HT-29 (cell line): ENCODE results near the gene PEDS1. TPM values are rescaled to one million over a fixed set of nuclear protein-coding genes. Genes with fewer than 3 reads are reported as not detected.
"Not testable (repeated sequence)": the region's sequence is repeated elsewhere in the genome, so short reads cannot be mapped to it uniquely, and the experiment has no call there.

Experiments used
- DNase-seq: peaks from one replicate; pipeline ENCODE4 v3.0.0-alpha.2; 2015; ENCODE audit warnings: low spot score
- total RNA-seq: library from RNA; depleted of rRNA; stranded (reverse); fragments of >200 nt; shearing (Covaris generic); gene quantifications from 2 replicates; pipeline ENCODE4 v1.2.3, GENCODE V29; 2014

PEDS1 gene
- total RNA-seq, 1 experiment from 2014 or later, result 98.6 TPM

DNA sequence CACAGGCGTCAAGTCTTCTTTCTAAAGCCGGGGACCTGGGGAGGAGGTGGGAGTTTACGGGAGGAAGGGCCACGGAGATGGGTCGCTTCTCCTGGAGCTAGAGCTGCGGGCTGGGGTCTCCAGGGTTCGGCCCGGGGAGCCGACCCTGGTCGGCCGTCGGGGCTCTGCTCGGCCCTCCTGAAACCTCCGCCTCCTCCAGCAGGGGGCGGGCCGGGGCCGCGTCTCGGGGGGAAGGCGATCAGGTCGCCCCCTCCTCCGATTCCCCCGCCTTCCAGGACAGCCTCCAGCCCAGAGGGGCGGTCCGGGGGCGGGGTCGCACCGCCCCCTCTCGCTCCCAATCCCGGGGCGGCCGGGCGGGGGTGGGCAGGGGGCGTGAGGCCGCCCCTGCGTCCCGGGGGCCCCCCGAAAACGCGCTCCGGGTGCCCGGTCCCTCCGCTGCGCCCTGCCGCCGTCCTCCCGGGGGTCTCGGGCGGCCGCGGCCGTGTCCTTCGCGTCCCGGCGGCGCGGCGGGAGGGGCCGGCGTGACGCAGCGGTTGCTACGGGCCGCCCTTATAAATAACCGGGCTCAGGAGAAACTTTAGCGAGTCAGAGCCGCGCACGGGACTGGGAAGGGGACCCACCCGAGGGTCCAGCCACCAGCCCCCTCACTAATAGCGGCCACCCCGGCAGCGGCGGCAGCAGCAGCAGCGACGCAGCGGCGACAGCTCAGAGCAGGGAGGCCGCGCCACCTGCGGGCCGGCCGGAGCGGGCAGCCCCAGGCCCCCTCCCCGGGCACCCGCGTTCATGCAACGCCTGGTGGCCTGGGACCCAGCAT, 36.9 kb upstream of the PEDS1 start, which contains the start of gene CEBPB:
TSS of gene CEBPB (plus strand) at position 580 of the 814 bp plus-strand sequence. CDS start at position 784, 204 bp downstream.
- peak; percentile 97 for DNase-seq

DNA sequence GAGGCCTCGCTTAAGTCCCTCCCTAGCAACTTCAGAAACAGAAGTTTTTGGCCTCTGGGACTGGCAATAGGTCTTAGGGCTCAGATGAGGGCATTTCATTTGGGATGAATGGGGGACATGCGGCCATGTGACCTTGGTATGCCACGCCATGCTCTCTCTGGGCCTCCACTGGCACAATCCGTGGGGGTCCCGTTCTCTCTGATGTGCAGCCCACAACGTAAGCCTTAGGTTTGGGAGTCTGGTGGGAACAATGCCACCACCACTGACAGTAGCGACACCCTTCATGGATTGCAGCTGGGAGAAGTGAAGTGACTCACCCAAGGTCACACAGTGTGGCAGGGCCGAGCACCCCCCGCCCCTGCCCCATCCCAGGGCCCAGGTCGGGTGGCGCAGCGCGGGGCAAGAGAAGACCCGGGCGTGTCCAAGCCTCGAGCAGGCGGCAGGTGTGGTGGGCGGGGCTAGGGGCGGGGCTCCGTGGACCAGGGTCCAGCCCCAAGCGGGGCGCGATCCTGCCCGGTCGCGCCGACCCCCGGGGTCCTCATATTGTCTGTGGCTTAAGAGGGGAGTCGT, 36.2 kb upstream of the PEDS1 start:
- peak; percentile 72 for DNase-seq

DNA sequence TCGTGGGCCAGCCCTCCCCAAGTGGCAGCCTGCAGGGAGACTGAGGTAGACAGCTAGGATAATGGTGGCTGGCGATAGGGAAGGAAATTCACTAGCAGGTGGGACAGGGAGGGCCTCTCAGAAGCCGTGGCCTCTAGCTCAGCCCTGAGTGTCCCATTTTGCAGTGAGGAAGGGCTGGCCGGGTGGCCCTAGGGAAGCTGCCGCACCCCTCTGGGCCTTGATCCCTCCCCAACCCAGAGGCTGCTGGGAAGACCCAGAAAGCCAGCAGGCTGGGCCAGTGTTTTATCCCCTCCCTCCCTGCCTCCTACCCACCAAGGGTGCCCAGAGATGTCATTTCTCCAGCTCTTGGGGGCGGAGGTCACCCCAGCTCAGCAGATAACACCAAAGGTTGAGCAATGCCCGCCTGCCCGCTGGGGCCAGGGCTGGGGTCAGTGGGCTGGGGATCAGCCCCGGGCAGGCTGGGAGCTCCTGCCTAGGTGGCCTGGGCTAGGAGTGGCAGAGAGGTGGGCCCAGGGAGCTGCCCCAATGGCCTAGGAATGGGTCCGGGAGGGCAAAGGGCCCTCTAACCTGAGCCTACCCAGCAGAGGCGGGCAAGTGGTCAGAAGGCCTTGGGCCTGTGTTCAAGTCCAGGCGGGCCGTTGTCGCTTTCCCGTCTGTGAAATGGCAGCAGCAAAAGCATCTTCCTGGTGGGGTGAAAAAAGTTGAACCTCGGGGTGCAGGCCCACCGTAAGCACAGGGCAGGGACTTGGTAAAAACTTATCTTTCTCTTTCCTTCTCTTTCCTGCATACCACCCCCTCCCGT, 35.6 kb upstream of the PEDS1 start:
- DNase-seq, result no peak

DNA sequence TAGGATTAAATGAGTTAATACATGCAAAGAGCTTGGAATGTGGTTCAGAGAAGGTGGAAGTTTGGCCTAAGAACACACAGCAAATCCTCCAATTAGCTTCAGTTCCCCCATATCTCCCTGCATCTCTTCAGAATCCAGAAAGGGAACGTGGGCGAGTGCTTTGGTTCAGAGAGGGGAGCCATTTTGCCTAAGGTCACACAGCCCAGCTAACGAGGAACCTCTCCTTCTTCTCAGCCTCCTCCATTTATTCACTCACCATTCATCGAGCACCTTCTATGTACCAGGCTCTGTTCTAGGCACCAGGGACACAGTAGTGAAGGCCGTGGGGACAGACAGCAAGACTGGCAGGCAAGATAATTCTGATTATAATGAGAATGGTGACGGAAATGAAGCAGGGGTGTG, 34.8 kb upstream of the PEDS1 start:
- no peak for DNase-seq

DNA sequence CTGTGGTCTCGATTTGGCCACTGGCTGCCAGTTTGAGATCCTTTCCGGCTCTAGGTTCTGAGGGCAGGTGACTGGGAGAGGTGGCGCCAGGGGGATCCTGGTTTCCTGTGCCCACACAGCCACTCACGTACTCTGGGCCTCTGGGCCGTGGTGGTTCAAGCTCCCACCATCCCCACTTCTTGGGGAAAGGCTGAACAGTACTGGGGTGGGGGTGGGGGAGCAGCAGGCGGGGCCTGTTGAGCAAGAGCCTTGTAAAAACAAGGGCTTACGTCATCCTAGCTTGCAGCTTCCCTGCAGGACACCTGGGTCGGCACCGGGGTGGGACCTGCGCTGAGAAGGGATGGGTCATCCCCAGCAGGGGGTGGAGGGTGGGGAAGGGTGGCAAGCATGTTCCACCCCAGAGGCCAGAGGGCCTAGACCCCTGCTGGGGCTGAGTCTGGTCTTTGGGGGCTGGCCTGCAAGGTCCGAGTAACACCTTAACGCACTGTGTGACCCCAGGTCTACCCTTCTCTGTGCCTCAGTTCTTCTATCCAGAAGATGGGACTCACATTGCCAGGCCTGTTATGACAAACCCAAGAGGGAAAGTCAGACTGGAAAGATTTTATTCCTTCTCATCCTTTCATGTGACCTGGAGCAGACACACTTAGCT, 34.0 kb upstream of the PEDS1 start:
- DNase-seq, result peak; percentile 62

DNA sequence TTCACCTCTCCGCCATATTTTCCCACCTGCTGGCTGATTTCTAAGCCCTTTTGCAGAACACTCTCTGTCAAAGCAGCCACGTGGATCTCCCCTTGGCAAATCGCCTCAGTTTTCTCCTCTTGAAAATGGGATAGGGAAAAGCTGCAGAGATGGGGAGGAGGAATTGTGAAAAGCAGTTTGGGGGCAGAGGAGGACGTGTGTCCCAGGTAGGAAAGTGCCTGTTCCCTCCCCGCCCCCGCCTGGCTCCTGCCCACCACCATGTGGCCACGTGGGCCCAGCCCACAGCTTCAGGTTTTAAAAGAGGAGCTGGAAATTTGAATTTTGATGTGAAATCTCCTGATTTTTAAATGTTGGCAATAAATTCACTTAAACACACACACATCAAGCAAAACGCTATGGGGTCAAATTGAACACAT, 33.5 kb upstream of the PEDS1 start:
- DNase-seq, result no peak

DNA sequence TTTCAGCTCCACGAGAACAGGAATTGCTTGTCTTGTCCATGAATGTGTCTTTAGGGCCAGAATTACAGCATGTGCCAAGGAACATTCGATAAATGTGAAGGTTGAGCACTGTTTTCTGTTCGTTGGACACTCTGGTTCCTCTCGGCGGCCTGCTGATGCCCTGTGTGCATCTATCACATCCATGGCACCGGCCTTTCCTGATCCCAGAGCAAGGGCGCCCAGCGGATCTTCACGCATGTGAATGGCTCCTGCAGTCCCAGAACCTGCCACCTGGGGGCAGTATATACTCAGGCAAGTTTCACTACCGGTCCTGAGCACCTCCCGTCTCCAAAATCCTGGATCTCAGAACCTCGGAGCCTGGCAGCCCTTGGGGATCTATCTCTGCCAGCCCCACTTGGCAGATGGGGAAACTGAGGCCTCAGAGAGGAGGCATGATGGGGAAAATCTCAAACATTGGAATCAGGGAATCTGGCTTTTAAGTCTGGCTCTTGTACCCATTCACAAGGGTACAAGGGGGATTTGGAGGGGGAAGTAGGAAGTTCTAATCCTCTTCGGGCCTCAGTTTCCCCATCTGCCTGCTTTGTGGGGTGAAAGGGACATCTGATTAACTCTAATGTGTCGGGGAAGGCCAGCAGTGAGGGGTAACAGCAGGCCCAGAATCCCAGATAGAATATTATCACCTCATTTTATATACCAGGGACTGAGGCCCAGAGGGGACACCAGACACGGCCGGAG, 32.8 kb upstream of the PEDS1 start:
- peak; percentile 99 for DNase-seq

DNA sequence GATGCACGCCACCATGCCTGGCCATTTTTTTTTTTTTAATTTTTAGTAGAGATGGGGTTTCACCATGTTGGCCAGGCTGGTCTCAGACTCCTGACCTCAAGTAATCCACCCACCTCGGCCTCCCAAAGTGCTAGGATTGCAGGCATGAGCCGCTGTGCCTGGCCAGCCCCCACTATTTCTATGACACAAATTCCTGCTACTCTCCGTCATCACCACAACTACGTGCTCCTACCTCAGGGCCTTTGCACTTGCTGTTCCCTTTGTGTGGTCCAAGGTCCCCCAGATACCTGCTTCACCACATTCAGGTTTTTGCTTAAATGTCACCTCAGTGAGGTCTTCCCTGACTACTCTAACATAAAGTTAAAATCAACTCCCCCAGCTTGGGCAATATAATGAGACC, 31.9 kb upstream of the PEDS1 start:
- DNase-seq, result no peak

DNA sequence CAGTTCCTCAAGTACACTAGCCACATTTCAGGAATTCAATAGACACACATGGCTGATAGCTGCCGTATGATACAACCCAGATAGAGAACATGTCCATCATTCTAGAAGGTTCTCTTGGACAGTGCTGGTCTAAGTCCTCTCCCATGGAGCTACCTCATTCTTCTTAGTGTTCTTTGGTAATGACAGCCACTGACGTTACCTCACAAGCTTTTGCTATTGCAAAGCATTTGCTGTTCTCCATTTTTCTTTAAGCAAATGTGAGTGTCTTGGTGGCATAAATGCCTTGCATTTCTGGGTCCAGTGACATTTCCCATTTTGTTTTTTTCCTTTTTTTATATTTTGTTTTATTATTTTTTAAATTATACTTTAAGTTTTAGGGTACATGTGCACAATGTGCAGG, 28.8 kb upstream of the PEDS1 start:
- DNase-seq, result no peak

DNA sequence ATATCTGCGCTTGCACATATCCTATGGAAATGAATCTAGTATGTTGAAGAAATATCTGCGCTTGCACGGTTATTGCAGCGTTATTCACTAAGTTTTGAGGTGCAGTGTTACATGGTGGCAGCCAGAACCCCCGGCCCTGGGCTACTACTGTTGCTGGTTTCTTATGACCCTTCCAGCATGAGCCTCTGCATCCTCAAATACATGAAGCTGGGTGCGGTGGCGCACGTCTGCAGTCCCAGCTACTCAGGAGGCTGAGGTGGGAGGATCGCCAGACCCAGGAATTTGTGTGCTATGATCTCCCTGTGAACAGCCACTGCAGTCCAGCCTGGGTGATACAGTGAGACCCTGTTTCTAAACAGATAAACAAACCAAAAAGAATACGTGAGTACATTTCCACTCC, 27.8 kb upstream of the PEDS1 start:
- DNase-seq, result no peak

DNA sequence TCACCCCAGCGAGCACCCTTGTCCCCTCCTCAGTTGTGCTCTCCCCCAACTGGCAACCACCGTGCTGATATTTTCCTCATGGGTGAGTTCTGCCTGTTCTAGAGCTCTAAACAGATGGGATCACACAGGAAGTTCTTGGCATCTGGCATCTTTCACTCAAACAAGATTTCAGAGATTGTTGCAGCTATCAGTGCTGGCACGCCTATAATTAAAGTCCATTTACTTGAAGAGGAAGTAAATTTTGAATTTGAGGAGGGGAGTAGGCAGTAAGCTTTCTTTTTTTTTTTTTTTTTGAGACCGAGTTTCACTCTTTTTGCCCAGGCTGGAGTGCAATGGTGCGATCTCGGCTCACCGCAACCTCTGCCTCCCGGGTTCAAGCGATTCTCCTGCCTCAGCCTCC, 25.1 kb upstream of the PEDS1 start:
- not testable (repeated sequence) for DNase-seq

DNA sequence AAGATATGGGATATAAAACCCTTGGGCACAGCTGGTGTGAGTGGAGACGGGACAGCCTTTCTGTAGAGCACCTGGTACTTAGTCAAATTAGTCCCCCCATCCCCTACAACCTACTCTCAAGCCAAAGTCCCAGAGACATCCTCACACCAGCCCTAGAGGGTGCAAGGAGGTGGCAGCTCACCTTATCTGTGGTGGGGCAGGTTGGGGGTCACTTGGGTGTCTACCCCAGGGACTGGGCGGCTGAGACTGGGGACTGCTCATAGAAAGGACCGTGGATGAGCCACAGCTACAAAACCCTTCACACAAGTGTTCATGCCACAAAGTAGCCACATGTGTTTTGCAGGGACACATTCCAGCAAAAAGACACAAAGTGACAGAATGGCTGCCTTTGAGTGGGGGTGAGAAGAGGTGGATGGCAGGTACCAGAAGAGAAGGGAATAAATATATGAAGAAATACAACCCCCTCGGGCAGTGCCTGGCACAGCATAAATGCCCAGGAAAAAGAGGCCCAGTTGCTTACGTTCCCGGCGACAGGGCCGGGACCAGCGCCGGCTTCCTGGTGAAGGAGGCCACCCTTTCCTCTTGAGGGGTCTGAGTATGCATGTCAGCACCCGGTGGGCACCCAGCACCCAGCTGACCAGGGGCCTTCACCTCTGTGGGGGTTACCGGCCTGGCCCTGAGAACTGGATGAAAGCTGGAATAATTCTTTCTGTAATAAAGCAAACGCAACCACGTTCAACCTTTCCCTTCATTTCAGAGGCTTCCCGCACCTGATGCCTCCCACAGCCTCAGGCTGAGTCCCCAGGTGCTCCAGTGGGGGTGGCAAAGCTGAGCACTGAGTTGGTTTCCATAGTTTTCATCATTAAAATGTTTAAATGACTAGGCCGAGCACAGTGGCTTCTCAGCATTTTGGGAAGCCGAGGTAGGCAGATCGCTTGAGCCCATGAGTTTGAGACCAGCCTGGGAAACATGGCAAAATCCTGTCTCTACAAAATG, 22.7 kb upstream of the PEDS1 start:
- DNase-seq, result no peak

DNA sequence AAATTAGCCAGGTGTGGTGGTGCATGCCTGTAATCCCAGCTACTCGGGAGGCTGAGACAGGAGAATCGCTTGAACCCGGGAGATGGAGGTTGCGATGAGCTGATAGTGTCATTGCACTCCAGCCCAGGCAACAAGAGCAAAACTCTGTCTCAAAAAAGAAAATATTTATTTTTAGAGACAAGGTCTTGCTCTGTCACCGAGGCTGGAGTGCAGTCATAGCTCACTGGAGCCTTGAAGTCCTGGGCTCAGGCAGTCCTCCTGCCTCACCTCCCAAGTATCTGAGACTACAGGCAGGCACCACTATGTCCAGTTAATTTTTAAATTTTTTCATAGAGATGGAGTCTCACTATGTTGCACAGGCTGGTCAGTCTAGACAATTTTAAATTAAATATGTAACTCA, 20.9 kb upstream of the PEDS1 start:
- no peak for DNase-seq

DNA sequence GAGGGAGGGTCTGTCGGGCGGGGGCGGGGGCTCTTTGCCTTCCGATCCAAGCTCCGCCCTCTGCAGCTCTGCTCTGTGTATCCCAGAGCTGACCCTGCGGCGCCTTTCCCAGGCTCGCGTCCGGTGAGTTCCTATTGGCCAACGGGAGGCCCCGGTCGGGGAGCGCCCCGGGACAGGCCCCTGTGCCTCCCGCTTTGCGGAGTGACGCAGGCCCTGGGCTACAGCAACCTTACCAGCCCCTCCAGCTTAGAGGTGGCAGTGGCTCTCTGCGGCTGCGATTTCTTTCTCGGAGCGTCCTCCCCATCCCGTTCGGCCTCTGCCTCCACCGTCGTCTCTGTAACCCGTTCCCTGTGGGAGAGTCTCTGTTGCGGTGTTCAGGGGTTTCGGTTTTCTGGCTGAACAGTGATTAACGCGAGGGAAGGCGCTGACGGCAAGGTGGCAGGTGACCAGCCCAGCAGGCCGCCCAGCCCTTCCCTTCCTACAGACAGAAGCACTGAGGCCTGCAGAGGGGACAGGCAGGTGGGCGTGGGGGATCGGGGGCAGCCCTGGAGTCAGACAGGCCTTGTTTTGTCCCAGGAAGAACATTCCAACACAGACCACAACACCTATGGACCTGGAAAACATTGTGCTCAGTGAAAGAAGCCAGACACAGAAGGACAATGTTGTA, 19.0 kb upstream of the PEDS1 start:
- peak; percentile 83 for DNase-seq

DNA sequence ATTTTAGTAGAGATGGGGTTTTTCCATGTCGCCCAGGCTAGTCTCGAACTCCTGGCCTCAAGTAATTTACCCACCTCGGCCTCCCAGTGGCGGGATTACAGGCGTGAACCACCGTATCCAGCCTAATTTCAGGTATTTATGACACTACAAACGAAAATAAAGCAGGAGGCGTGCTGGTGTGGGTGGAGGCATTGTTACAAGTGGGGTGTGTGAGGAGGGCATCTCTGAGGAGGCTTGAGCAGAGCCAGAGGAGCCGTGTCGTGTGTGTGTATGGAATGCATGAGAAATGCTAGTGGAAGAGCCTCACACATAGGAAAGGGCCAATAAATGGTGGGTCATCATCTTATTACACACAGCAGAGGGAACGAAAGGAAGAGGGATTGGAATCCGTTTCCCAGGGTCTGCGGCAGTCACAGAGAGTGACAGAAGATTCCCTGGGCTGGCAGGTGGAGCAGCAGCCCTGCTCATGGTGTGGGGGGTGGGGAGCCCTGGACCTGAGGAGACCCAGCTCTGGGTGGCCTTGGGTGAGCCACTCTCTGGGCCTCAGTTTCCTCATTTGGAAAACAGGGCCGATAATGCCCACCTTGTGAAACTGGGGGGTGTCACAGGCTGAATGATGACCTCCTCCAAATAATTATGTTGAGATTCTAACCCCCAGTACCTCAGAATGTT, 17.2 kb upstream of the PEDS1 start:
- DNase-seq, result no peak

DNA sequence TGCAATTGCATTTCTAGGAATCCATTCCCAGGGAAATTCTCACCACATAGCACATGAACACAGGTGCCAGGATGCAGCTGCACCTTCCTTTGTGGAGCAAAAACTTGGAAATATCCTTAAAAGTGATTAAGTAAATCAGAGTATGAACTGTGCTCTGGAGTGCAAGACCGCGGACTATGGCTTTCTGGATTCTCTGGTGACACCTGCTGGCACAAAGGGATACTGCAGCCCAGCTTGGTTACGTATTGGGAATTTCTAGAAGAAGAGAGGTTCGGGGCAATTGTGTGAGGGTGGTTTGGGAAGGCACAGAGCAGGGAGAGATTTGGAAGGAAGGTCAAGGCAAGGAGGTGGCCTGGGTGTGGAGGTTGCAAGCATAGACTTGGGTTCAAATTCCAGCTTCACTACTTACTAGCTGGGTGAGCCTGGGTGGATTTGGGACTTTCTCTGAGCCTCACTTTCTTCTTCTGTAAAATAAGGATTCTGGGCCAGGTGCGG, 15.9 kb upstream of the PEDS1 start:
- peak; percentile 98 for DNase-seq

DNA sequence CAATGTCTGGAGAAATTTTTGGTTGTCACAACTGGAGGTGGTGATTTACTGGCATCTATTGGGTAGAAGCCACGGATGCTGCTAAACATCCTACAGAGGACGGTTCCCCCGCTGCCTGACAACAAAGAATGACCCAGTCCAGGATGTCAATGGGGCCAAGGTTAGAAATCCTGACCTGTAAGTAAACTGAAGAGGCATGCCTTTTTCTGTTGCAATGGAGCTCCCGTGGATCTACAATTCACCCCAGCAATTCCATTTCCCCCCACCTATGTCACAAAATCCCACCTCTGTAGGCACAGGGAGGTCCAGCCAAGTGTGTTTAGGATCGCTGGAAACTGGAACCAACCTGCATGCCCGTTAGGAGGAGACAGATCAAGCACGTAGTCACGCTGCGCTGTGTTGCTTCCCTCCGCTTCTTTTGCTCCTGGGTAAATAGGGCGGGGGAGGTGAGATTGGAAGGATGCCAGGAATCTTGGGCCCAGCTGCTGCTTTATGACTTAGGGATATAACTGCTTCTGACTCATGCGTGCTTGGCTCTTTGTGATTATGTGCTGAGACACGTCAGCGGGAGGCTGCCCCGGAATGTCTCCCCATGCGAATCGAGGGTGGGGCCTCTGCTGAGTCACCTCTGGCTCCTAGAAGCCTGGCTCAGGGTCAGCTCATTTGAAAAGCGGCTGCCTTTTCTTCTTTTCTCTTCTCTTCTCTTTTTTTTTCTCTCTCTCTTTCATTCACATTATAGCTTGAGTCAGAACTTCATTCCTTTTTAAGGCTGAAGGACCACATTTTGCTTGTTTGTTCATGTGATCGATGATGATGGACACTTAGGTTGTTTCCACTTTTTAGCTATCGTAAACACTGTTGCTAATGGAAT, 12.4 kb upstream of the PEDS1 start:
- DNase-seq, result peak; percentile 100
